K562 (cell line): ENCODE data around the gene TOR1AIP1. TPM values are rescaled to one million over a fixed set of nuclear protein-coding genes. Genes with fewer than 3 reads are reported as not detected.
A peak's percentile ranks its signal among the peaks of the same experiment; 100 is the strongest.

Source experiments
- ARID1B ChIP-seq: fragments of 450-650 bp; IDR thresholded peaks from 2 replicates; pipeline ENCODE4 v1.6.1; 2016; ENCODE audit warnings: antibody characterized with exemption, mild to moderate bottlenecking, inconsistent platforms
- CHD2 ChIP-seq: IDR thresholded peaks from 2 replicates; pipeline ENCODE4 v1.6.1; 2011; ENCODE audit warnings: low read depth, low read length
- GATA2 ChIP-seq: sonication (generic); formaldehyde crosslinking; IDR thresholded peaks from 2 replicates; pipeline ENCODE4 v1.4.0; 2020; ENCODE audit warnings: mild to moderate bottlenecking, missing genetic modification reagents
- JUN ChIP-seq, 2 experiments: sonication (generic) in 1 of 2; formaldehyde crosslinking in 1 of 2; IDR thresholded peaks; 2 replicates each; pipeline versions ENCODE4 v1.6.1 to v1.8.0; 2012 to 2022; ENCODE audit warnings: borderline replicate concordance in 2 of 2, mild to moderate bottlenecking in 2 of 2, improper control_type of control experiment in 1 of 2, low read depth in 1 of 2, low read length in 1 of 2, missing genetic modification reagents in 1 of 2
- NR2C2 ChIP-seq, 2 experiments: fragments of 200-800 bp in 1 of 2; sonication (Bioruptor generic) in 1 of 2; sonication (generic) in 1 of 2; formaldehyde crosslinking in 1 of 2; IDR thresholded peaks; 2 replicates each; pipeline versions ENCODE4 v1.6.1 to v1.8.0; 2016 to 2022; ENCODE audit warnings: mild to moderate bottlenecking in 1 of 2, missing compliant biosample characterization in 1 of 2, missing genetic modification characterization in 1 of 2, missing genetic modification reagents in 1 of 2
- RAD21 ChIP-seq, 2 experiments: fragments of 250-450 bp in 1 of 2; fragments of 450-650 bp in 1 of 2; sonication (Bioruptor Pico) in 1 of 2; formaldehyde crosslinking in 1 of 2; IDR thresholded peaks in 1 of 2; conservative IDR thresholded peaks in 1 of 2; 2 replicates each; pipeline versions ENCODE4 v1.4.0 to v1.8.0; 2020 to 2022; ENCODE audit warnings: mild to moderate bottlenecking in 2 of 2, moderate library complexity in 1 of 2
- RBM25 ChIP-seq: fragments of 200-400 bp; formaldehyde crosslinking; IDR thresholded peaks from 2 replicates; pipeline ENCODE4 v1.6.1; 2018; ENCODE audit warnings: low read length, low read depth, moderate library complexity; ENCODE audit not compliant: severe bottlenecking
- SNIP1 ChIP-seq: fragments of 450-650 bp; IDR thresholded peaks from 2 replicates; pipeline ENCODE4 v1.7.1; 2017; ENCODE audit warnings: low read depth, mild to moderate bottlenecking
- TGIF2 ChIP-seq: sonication (generic); formaldehyde crosslinking; IDR thresholded peaks from 2 replicates; pipeline ENCODE4 v1.8.1; 2022; ENCODE audit warnings: mild to moderate bottlenecking, missing genetic modification reagents, moderate library complexity
- ZFP30 ChIP-seq: fragments of 250-450 bp; sonication (Bioruptor Pico); IDR thresholded peaks from 2 replicates; pipeline ENCODE4 v1.8.0; 2022; ENCODE audit warnings: moderate library complexity, mild to moderate bottlenecking, inconsistent platforms, borderline replicate concordance
- ZFPM2 ChIP-seq: fragments of 250-450 bp; sonication (Bioruptor Pico); IDR thresholded peaks from 2 replicates; pipeline ENCODE4 v1.5.1; 2022; ENCODE audit warnings: mild to moderate bottlenecking
- ZNF212 ChIP-seq: fragments of 450-650 bp; formaldehyde crosslinking; IDR thresholded peaks from 2 replicates; pipeline ENCODE4 v1.4.0; 2020; ENCODE audit warnings: mild to moderate bottlenecking
- ZNF586 ChIP-seq: fragments of 450-650 bp; formaldehyde crosslinking; conservative IDR thresholded peaks from 2 replicates; pipeline ENCODE4 v1.4.0; 2020; ENCODE audit warnings: mild to moderate bottlenecking, moderate library complexity
- polyA plus RNA-seq, 8 experiments: library from polyadenylated mRNA; depleted of rRNA in 4 of 8; stranded (reverse) in 5 of 8; unstranded in 3 of 8; fragments of >200 nt; fragmentation: Nextera tagmentation in 2 of 8; fragmentation: Illumina TruSeq in 1 of 8; extraction: Ambion mirVana in 2 of 8; extraction: Trizol in 1 of 8; gene quantifications; 2 replicates each; pipeline versions ENCODE4 v1.2.1 to v1.2.3, GENCODE V29; 2011 to 2014; ENCODE audit warnings: inconsistent platforms in 1 of 8, missing spikeins in 1 of 8
- total RNA-seq, 7 experiments: library from RNA; depleted of rRNA in 6 of 7; stranded (reverse); fragments of >200 nt in 6 of 7; fragmentation: Illumina TruSeq in 2 of 7; extraction: Trizol in 2 of 7; gene quantifications; 2 replicates each; pipeline versions ENCODE4 v1.2.1 to v1.2.3, GENCODE V29; 2011 to 2021; ENCODE audit warnings: low replicate concordance in 1 of 7
- TF ChIP-seq, protein P1 (sequence below): fragments of 250-450 bp; sonication (Bioruptor Pico); IDR thresholded peaks from 2 replicates; pipeline ENCODE4 v1.4.0; 2020; ENCODE audit warnings: mild to moderate bottlenecking, moderate library complexity
- TF ChIP-seq, protein P2 (sequence below), 2 experiments: fragments of 150-350 bp in 1 of 2; IDR thresholded peaks; 2 replicates each; pipeline ENCODE4 v1.6.1; 2012 to 2016; ENCODE audit warnings: low read depth in 2 of 2, low read length in 2 of 2, mild to moderate bottlenecking in 1 of 2, moderate library complexity in 1 of 2
- TF ChIP-seq, protein P3 (sequence below): fragments of 450-650 bp; IDR thresholded peaks from 2 replicates; pipeline ENCODE4 v1.6.1; 2016; ENCODE audit warnings: antibody characterized with exemption

The TOR1AIP1 gene
- total and polyA plus RNA-seq, 9 of the 15 experiments (the other 6 are each of a cell fraction or from before 2014, with no cell fraction given): 18.1 to 46.9 (median 35.5) TPM

DNA sequence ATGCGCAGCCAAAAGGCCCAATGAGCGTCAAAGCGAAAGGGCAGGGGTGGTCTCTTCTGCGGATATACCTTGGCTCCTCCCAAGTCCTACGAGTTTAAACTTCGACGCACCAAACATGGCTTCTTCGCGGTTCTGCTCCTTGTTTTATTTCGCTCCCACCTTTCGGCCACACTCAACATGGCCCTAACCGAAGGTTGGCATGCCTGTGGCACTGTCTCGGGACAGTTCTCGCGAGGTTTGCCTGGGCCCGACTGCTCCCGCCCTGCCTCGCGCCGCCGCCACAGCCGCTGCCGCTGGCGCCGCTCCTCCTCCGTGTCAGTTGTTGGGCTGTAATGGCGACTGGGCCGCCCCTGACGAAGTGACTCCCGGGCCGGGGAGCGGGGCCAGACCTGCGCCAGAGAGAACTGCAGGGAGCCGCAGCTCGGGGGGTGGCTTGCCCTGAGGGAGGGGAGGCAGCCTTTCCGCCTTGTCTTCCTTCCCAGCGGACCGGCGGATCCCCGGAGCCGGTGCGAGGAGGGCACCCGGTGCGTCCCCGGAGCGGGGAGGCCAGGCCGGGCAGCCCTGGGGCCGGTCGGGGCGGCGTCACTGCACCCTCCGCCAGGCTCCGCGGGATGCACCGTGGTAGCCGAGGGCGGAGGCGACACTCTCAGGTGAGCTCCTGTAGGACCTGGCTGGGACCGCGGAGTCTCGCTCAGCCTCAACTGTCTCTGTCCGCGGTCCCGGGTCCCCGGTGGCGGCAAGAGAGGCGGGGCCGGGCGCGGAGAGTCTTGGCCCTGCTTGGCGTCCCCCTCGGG lies 72.6 kb downstream of the TOR1AIP1 start, which contains the start of gene CEP350 (continued):
- TF ChIP-seq JUN (IDR thresholded peaks at IDR 0.05; ENCODE audit: borderline replicate concordance, low read depth, low read length) (peak; percentile 46; the same call in 1 of the 2 replicates), JUN (CRISPR knock-in tag; IDR thresholded peaks at IDR 0.05; ENCODE audit: borderline replicate concordance) (no peak; the same call in 1 of the 2 replicates), RBM25 (peak; percentile 93), TGIF2 (CRISPR knock-in tag) (no peak), RAD21 (CRISPR knock-in tag; conservative IDR thresholded peaks at IDR 0.05 in 1 of 2, IDR thresholded peaks at IDR 0.05 in 1 of 2) (no peak; a peak in 2 of 4 replicates), SNIP1 (no peak), ZNF212 (CRISPR knock-in tag) (0 out of 2 replicates have a peak, but pooled peaks have one; percentile 57), ZFP30 (CRISPR knock-in tag) (no peak), ZFPM2 (no peak), CHD2 (peak; percentile 99), ZNF586 (CRISPR knock-in tag) (no peak), ARID1B (no peak; the same call in 1 of the 2 replicates), GATA2 (CRISPR knock-in tag) (no peak), NR2C2 (CRISPR knock-in tag; IDR thresholded peaks at IDR 0.05) (peak; percentile 39), NR2C2 (tag; IDR thresholded peaks at IDR 0.05) (peak; percentile 95)
- TF ChIP-seq, protein P1, sequence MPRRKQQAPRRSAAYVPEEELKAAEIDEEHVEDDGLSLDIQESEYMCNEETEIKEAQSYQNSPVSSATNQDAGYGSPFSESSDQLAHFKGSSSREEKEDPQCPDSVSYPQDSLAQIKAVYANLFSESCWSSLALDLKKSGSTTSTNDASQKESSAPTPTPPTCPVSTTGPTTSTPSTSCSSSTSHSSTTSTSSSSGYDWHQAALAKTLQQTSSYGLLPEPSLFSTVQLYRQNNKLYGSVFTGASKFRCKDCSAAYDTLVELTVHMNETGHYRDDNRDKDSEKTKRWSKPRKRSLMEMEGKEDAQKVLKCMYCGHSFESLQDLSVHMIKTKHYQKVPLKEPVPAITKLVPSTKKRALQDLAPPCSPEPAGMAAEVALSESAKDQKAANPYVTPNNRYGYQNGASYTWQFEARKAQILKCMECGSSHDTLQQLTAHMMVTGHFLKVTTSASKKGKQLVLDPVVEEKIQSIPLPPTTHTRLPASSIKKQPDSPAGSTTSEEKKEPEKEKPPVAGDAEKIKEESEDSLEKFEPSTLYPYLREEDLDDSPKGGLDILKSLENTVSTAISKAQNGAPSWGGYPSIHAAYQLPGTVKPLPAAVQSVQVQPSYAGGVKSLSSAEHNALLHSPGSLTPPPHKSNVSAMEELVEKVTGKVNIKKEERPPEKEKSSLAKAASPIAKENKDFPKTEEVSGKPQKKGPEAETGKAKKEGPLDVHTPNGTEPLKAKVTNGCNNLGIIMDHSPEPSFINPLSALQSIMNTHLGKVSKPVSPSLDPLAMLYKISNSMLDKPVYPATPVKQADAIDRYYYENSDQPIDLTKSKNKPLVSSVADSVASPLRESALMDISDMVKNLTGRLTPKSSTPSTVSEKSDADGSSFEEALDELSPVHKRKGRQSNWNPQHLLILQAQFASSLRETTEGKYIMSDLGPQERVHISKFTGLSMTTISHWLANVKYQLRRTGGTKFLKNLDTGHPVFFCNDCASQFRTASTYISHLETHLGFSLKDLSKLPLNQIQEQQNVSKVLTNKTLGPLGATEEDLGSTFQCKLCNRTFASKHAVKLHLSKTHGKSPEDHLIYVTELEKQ (CRISPR knock-in tag): no peak
- TF ChIP-seq, protein P2, sequence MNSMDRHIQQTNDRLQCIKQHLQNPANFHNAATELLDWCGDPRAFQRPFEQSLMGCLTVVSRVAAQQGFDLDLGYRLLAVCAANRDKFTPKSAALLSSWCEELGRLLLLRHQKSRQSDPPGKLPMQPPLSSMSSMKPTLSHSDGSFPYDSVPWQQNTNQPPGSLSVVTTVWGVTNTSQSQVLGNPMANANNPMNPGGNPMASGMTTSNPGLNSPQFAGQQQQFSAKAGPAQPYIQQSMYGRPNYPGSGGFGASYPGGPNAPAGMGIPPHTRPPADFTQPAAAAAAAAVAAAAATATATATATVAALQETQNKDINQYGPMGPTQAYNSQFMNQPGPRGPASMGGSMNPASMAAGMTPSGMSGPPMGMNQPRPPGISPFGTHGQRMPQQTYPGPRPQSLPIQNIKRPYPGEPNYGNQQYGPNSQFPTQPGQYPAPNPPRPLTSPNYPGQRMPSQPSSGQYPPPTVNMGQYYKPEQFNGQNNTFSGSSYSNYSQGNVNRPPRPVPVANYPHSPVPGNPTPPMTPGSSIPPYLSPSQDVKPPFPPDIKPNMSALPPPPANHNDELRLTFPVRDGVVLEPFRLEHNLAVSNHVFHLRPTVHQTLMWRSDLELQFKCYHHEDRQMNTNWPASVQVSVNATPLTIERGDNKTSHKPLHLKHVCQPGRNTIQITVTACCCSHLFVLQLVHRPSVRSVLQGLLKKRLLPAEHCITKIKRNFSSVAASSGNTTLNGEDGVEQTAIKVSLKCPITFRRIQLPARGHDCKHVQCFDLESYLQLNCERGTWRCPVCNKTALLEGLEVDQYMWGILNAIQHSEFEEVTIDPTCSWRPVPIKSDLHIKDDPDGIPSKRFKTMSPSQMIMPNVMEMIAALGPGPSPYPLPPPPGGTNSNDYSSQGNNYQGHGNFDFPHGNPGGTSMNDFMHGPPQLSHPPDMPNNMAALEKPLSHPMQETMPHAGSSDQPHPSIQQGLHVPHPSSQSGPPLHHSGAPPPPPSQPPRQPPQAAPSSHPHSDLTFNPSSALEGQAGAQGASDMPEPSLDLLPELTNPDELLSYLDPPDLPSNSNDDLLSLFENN (IDR thresholded peaks at IDR 0.05; ENCODE audit: low read depth in 2 of 2, low read length in 2 of 2): peak in 1 of 2 experiments; percentile 46; a peak in 1 of 4 replicates
- TF ChIP-seq, protein P3, sequence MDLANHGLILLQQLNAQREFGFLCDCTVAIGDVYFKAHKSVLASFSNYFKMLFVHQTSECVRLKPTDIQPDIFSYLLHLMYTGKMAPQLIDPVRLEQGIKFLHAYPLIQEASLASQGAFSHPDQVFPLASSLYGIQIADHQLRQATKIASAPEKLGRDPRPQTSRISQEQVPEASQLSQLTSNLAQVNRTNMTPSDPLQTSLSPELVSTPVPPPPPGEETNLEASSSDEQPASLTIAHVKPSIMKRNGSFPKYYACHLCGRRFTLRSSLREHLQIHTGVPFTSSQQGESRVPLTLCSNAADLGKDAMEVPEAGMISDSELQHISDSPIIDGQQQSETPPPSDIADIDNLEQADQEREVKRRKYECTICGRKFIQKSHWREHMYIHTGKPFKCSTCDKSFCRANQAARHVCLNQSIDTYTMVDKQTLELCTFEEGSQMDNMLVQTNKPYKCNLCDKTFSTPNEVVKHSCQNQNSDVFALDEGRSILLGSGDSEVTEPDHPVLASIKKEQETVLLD: no peak
